SK-N-SH treated with all-trans-retinoic acid at 6 μM for 48 hours (cell line): Measurements from ENCODE around the gene PTPRT.

Experiments
- ATAC-seq: fragments of 200-7000 bp; cut with Tn5 transposase; 3 replicates; pipeline ENCODE4 v1.9.1; 2020; ENCODE audit warnings: mild to moderate bottlenecking, moderate library complexity
- BACH2 ChIP-seq: fragments of 250-450 bp; sonication (Bioruptor Pico); IDR thresholded peaks from 2 replicates; pipeline ENCODE4 v1.9.0; 2021; ENCODE audit warnings: mild to moderate bottlenecking, borderline replicate concordance
- CSDC2 ChIP-seq: fragments of 250-450 bp; sonication (Bioruptor Pico); IDR thresholded peaks from 2 replicates; pipeline ENCODE4 v1.5.0; 2020; ENCODE audit warnings: mild to moderate bottlenecking, moderate library complexity
- CSRNP3 ChIP-seq: fragments of 250-450 bp; sonication (Bioruptor Pico); IDR thresholded peaks from 2 replicates; pipeline ENCODE4 v1.5.1; 2021; ENCODE audit warnings: mild to moderate bottlenecking, moderate library complexity
- ESRRG ChIP-seq: fragments of 250-450 bp; sonication (Bioruptor Pico); IDR thresholded peaks from 2 replicates; pipeline ENCODE4 v1.6.1; 2021; ENCODE audit warnings: mild to moderate bottlenecking
- ISL1 ChIP-seq: fragments of 250-450 bp; sonication (Bioruptor Pico); IDR thresholded peaks from 2 replicates; pipeline ENCODE4 v2.1.2; 2022; ENCODE audit warnings: mild to moderate bottlenecking, moderate library complexity
- OSR1 ChIP-seq: fragments of 250-450 bp; sonication (Bioruptor Pico); IDR thresholded peaks from 2 replicates; pipeline ENCODE4 v1.8.0; 2022; ENCODE audit warnings: moderate library complexity, mild to moderate bottlenecking, inconsistent platforms
- PATZ1 ChIP-seq: fragments of 250-450 bp; sonication (Bioruptor Pico); IDR thresholded peaks from 2 replicates; pipeline ENCODE4 v1.8.0; 2020; ENCODE audit warnings: mild to moderate bottlenecking, moderate library complexity, borderline replicate concordance
- PPARA ChIP-seq: fragments of 250-450 bp; sonication (Bioruptor Pico); IDR thresholded peaks from 2 replicates; pipeline ENCODE4 v1.5.0; 2020; ENCODE audit warnings: mild to moderate bottlenecking, borderline replicate concordance
- RARB ChIP-seq: fragments of 250-450 bp; sonication (Bioruptor Pico); IDR thresholded peaks from 2 replicates; pipeline ENCODE4 v1.8.0; 2021; ENCODE audit warnings: mild to moderate bottlenecking, moderate library complexity
- SNAI2 ChIP-seq: fragments of 250-450 bp; sonication (Bioruptor Pico); IDR thresholded peaks from 2 replicates; pipeline ENCODE4 v1.5.0; 2020; ENCODE audit warnings: mild to moderate bottlenecking, moderate library complexity
- TCF4 ChIP-seq: fragments of 250-450 bp; sonication (Bioruptor Pico); IDR thresholded peaks from 2 replicates; pipeline ENCODE4 v1.8.0; 2021; ENCODE audit warnings: mild to moderate bottlenecking, moderate library complexity, borderline replicate concordance
- TOX ChIP-seq: fragments of 250-450 bp; sonication (Bioruptor Pico); IDR thresholded peaks from 2 replicates; pipeline ENCODE4 v1.8.0; 2021; ENCODE audit warnings: mild to moderate bottlenecking, moderate library complexity, borderline replicate concordance
- ZC3H10 ChIP-seq: fragments of 250-450 bp; sonication (Bioruptor Pico); IDR thresholded peaks from 2 replicates; pipeline ENCODE4 v1.5.1; 2021; ENCODE audit warnings: mild to moderate bottlenecking, moderate library complexity
- ZFP3 ChIP-seq: fragments of 250-450 bp; sonication (Bioruptor Pico); IDR thresholded peaks from 2 replicates; pipeline ENCODE4 v1.5.0; 2020; ENCODE audit warnings: mild to moderate bottlenecking, moderate library complexity
- ZFP30 ChIP-seq: fragments of 450-650 bp; formaldehyde crosslinking; IDR thresholded peaks from 2 replicates; pipeline ENCODE4 v1.5.0; 2022; ENCODE audit warnings: mild to moderate bottlenecking, moderate library complexity
- ZNF565 ChIP-seq: fragments of 450-650 bp; formaldehyde crosslinking; conservative IDR thresholded peaks from 2 replicates; pipeline ENCODE4 v1.5.0; 2020; ENCODE audit warnings: low read depth, mild to moderate bottlenecking, moderate library complexity
- ZNF70 ChIP-seq: fragments of 450-650 bp; formaldehyde crosslinking; IDR thresholded peaks from 2 replicates; pipeline ENCODE4 v1.5.0; 2020; ENCODE audit warnings: mild to moderate bottlenecking, moderate library complexity
- ZNF8 ChIP-seq: fragments of 450-650 bp; formaldehyde crosslinking; IDR thresholded peaks from 2 replicates; pipeline ENCODE4 v1.5.0; 2020; ENCODE audit warnings: mild to moderate bottlenecking, moderate library complexity
- TF ChIP-seq, protein P1 (sequence below): fragments of 250-450 bp; sonication (Bioruptor Pico); IDR thresholded peaks from 2 replicates; pipeline ENCODE4 v1.5.1; 2020; ENCODE audit warnings: low read depth, mild to moderate bottlenecking, moderate library complexity
- TF ChIP-seq, protein P2 (sequence below): fragments of 250-450 bp; sonication (Bioruptor Pico); IDR thresholded peaks from 2 replicates; pipeline ENCODE4 v1.8.0; 2021; ENCODE audit warnings: low read depth, mild to moderate bottlenecking, moderate library complexity, borderline replicate concordance
- TF ChIP-seq, protein P3 (sequence below): fragments of 250-450 bp; sonication (Bioruptor Pico); IDR thresholded peaks from 2 replicates; pipeline ENCODE4 v1.5.0; 2020; ENCODE audit warnings: mild to moderate bottlenecking, moderate library complexity

Gene PTPRT

DNA sequence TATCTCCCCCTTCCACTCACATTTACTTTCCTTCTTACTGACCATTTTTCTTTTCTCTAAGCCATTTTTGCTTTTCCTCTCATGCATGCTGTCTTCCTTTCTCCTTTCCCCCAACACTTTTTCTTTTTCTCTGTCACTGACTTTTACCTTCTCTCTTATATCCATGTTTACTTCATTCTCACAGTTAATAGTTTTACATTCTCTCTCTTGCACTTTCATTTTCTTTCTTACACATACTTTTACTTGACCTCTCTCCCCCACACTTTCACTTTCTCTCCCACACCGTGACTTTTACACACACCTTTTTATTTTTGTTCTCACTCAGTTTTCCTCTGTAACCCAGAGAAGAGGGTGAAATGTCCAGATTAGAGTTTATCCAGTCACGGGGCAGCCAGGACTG, 636.3 kb downstream of the PTPRT start:
- no peak for ATAC-seq
- TF ChIP-seq, protein P1, sequence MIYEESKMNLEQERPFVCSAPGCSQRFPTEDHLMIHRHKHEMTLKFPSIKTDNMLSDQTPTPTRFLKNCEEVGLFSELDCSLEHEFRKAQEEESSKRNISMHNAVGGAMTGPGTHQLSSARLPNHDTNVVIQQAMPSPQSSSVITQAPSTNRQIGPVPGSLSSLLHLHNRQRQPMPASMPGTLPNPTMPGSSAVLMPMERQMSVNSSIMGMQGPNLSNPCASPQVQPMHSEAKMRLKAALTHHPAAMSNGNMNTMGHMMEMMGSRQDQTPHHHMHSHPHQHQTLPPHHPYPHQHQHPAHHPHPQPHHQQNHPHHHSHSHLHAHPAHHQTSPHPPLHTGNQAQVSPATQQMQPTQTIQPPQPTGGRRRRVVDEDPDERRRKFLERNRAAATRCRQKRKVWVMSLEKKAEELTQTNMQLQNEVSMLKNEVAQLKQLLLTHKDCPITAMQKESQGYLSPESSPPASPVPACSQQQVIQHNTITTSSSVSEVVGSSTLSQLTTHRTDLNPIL (CRISPR knock-in tag), result no peak
- TF ChIP-seq TCF4 (CRISPR knock-in tag) (no peak), SNAI2 (CRISPR knock-in tag) (no peak), ESRRG (CRISPR knock-in tag) (no peak), ZNF70 (CRISPR knock-in tag) (no peak), RARB (CRISPR knock-in tag) (no peak), CSDC2 (no peak), ZC3H10 (CRISPR knock-in tag) (no peak), PATZ1 (CRISPR knock-in tag) (no peak), ISL1 (CRISPR knock-in tag) (no peak), OSR1 (CRISPR knock-in tag) (no peak), BACH2 (CRISPR knock-in tag) (no peak)
- TF ChIP-seq, protein P2, sequence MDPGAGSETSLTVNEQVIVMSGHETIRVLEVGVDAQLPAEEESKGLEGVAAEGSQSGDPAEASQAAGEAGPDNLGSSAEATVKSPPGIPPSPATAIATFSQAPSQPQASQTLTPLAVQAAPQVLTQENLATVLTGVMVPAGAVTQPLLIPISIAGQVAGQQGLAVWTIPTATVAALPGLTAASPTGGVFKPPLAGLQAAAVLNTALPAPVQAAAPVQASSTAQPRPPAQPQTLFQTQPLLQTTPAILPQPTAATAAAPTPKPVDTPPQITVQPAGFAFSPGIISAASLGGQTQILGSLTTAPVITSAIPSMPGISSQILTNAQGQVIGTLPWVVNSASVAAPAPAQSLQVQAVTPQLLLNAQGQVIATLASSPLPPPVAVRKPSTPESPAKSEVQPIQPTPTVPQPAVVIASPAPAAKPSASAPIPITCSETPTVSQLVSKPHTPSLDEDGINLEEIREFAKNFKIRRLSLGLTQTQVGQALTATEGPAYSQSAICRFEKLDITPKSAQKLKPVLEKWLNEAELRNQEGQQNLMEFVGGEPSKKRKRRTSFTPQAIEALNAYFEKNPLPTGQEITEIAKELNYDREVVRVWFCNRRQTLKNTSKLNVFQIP (CRISPR knock-in tag), result no peak
- TF ChIP-seq, all 23 proteins: peak for 0

GRCh38 chr20:42549496-42549895, 640.2 kb downstream of the PTPRT start:
- no peak for ATAC-seq
- TF ChIP-seq TOX (CRISPR knock-in tag) (no peak), ESRRG (CRISPR knock-in tag) (no peak), RARB (CRISPR knock-in tag) (no peak), ZNF565 (no peak), ZNF8 (no peak), TCF4 (CRISPR knock-in tag) (no peak), CSRNP3 (CRISPR knock-in tag) (no peak), PPARA (CRISPR knock-in tag) (no peak), CSDC2 (no peak), SNAI2 (CRISPR knock-in tag) (no peak), ZFP3 (CRISPR knock-in tag) (no peak), ZFP30 (CRISPR knock-in tag) (no peak), ZNF70 (CRISPR knock-in tag) (no peak), ISL1 (CRISPR knock-in tag) (no peak)
- TF ChIP-seq, protein P3, sequence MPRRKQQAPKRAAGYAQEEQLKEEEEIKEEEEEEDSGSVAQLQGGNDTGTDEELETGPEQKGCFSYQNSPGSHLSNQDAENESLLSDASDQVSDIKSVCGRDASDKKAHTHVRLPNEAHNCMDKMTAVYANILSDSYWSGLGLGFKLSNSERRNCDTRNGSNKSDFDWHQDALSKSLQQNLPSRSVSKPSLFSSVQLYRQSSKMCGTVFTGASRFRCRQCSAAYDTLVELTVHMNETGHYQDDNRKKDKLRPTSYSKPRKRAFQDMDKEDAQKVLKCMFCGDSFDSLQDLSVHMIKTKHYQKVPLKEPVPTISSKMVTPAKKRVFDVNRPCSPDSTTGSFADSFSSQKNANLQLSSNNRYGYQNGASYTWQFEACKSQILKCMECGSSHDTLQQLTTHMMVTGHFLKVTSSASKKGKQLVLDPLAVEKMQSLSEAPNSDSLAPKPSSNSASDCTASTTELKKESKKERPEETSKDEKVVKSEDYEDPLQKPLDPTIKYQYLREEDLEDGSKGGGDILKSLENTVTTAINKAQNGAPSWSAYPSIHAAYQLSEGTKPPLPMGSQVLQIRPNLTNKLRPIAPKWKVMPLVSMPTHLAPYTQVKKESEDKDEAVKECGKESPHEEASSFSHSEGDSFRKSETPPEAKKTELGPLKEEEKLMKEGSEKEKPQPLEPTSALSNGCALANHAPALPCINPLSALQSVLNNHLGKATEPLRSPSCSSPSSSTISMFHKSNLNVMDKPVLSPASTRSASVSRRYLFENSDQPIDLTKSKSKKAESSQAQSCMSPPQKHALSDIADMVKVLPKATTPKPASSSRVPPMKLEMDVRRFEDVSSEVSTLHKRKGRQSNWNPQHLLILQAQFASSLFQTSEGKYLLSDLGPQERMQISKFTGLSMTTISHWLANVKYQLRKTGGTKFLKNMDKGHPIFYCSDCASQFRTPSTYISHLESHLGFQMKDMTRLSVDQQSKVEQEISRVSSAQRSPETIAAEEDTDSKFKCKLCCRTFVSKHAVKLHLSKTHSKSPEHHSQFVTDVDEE (CRISPR knock-in tag), result no peak
- TF ChIP-seq, protein P2 (CRISPR knock-in tag), result no peak
